ENCODE data around the gene C1QBP. TPM values are rescaled to one million over a fixed set of nuclear protein-coding genes. Genes with fewer than 3 reads are reported as not detected.

The C1QBP gene
- total RNA-seq, 1 donor from 2014 or later = 246 TPM

Other genes with a start within 250 kb of the C1QBP start
- gene ZNF594, start 247.3 kb downstream of the C1QBP start, total RNA-seq = 3.4 and 4.8 TPM in 2 replicates
- gene SCIMP, start 204.3 kb downstream of the C1QBP start, total RNA-seq = not detected in 2 replicates
- 53.9 and 72.3 TPM in 2 replicates for gene RABEP1, start 156.9 kb downstream of the C1QBP start, total RNA-seq
- gene NUP88, start 19.5 kb downstream of the C1QBP start, total RNA-seq = 99.9 and 106 TPM in 2 replicates
- gene RPAIN, start 19.0 kb downstream of the C1QBP start, total RNA-seq = 29.1 and 55.6 TPM in 2 replicates
- 11.1 and 23.5 TPM in 2 replicates for gene DHX33, start 29.8 kb upstream of the C1QBP start, total RNA-seq
- 25.0 and 25.5 TPM in 2 replicates for gene DERL2, start 47.0 kb upstream of the C1QBP start, total RNA-seq
- gene MIS12, start 47.4 kb upstream of the C1QBP start, total RNA-seq = 20.8 and 21.0 TPM in 2 replicates
- 15.4 and 16.7 TPM in 2 replicates for gene NLRP1, start 145.4 kb upstream of the C1QBP start, total RNA-seq

Measured in dermis blood vessel endothelial cell (primary cell).